ENCODE data around the gene ATG101.

GRCh38 chr12:52074971-52075724 is 5.4 kb downstream of the ATG101 start:
- TF ChIP-seq RELA (CRISPR knock-in tag; IDR thresholded peaks at IDR 0.05): no peak
- no peak for TF ChIP-seq USF2 (IDR thresholded peaks at IDR 0.05; ENCODE audit: low read depth, low read length)
- no peak for TF ChIP-seq USF2 (CRISPR knock-in tag; IDR thresholded peaks at IDR 0.05; ENCODE audit: borderline replicate concordance)
- TF ChIP-seq ATAD3A (CRISPR knock-in tag; IDR thresholded peaks at IDR 0.05): no peak
- TF ChIP-seq ZNF33B (CRISPR knock-in tag; IDR thresholded peaks at IDR 0.05): no peak
- TF ChIP-seq TBL1XR1 (IDR thresholded peaks at IDR 0.05; ENCODE audit: borderline replicate concordance, low read length, partially characterized antibody): no peak
- no peak for TF ChIP-seq EP300 (IDR thresholded peaks at IDR 0.05; ENCODE audit: low read depth in 2 of 2, low read length in 2 of 2)
- TF ChIP-seq EP300 (CRISPR knock-in tag; IDR thresholded peaks at IDR 0.05; ENCODE audit: borderline replicate concordance): no peak
- TF ChIP-seq POLR2A (IDR thresholded peaks at IDR 0.05; ENCODE audit: insufficient read depth in 1 of 2, low read depth in 2 of 2, low read length in 2 of 2): no peak

All from HepG2 (cell line).